RPMI7951 (cell line): ENCODE data around the gene ALG11. TPM values are rescaled to one million over a fixed set of nuclear protein-coding genes. Genes with fewer than 3 reads are reported as not detected.

ENCODE experiments used
- DNase-seq: peaks from one replicate; pipeline ENCODE4 v3.0.0-alpha.2; 2012; ENCODE audit warnings: low read depth
- total RNA-seq: library from RNA; depleted of rRNA; stranded (reverse); fragments of >200 nt; shearing (Covaris generic); gene quantifications from 2 replicates; pipeline ENCODE4 v1.2.3, GENCODE V29; 2014

The ALG11 gene
- total RNA-seq, 1 experiment from 2014 or later: 9.4 TPM

GRCh38 chr13:51997186-51997585 is 15.0 kb upstream of the ALG11 start:
- no peak for DNase-seq

GRCh38 chr13:51997641-51998330 is 14.4 kb upstream of the ALG11 start:
- DNase-seq: no peak

- no peak for DNase-seq
These were observed 13.3 kb upstream of the ALG11 start for GRCh38 chr13:51998723-51999509.

GRCh38 chr13:51999510-51999911 is 12.7 kb upstream of the ALG11 start:
- no peak for DNase-seq

GRCh38 chr13:51999921-52000320 is 12.3 kb upstream of the ALG11 start:
- no peak for DNase-seq

GRCh38 chr13:52001120-52001731 is 11.0 kb upstream of the ALG11 start:
- peak; percentile 40 for DNase-seq

- DNase-seq: no peak
These were observed 9.8 kb upstream of the ALG11 start for GRCh38 chr13:52002361-52002760.

GRCh38 chr13:52003541-52003940 is 8.7 kb upstream of the ALG11 start:
- DNase-seq: no peak

- no peak for DNase-seq
These were observed 7.6 kb upstream of the ALG11 start for GRCh38 chr13:52004511-52005170.

- DNase-seq: no peak
These were observed 6.2 kb upstream of the ALG11 start for GRCh38 chr13:52005841-52006522.

GRCh38 chr13:52006523-52007245 is 5.5 kb upstream of the ALG11 start:
- DNase-seq: no peak

- DNase-seq: no peak
These were observed 2.3 kb upstream of the ALG11 start for GRCh38 chr13:52009946-52010345.

GRCh38 chr13:52010890-52011631 is 1.1 kb upstream of the ALG11 start, which contains the start of gene ATP7B:
Gene ATP7B, minus strand, starts transcription at chr13:52011450. Its CDS starts 113 bp downstream, at chr13:52011337.
- DNase-seq: peak; percentile 8

GRCh38 chr13:52012512-52012836 is 276 bp downstream of the ALG11 start:
- DNase-seq: no peak

- no peak for DNase-seq
These were observed 4.1 kb downstream of the ALG11 start for GRCh38 chr13:52016296-52016695.

- no peak for DNase-seq
These were observed 8.0 kb downstream of the ALG11 start for GRCh38 chr13:52020191-52020590.

GRCh38 chr13:52022356-52022755 is 10.2 kb downstream of the ALG11 start:
- no peak for DNase-seq

- no peak for DNase-seq
These were observed 12.3 kb downstream of the ALG11 start, which contains the start of gene UTP14C for GRCh38 chr13:52024481-52024880. Gene UTP14C, plus strand, starts transcription at chr13:52024691. Its CDS starts 4,114 bp downstream, at chr13:52028805.

GRCh38 chr13:52025475-52026245 is 13.5 kb downstream of the ALG11 start:
- no peak for DNase-seq
